GM23338 (cell line): ENCODE measurements around the gene CKM. TPM values are rescaled to one million over a fixed set of nuclear protein-coding genes. Genes with fewer than 3 reads are reported as not detected.

Experiments
- ATAC-seq: fragments of 200-7000 bp; cut with Tn5 transposase; 3 replicates; pipeline ENCODE4 v1.9.1; 2020
- DNase-seq: peaks from one replicate; pipeline ENCODE4 v3.0.0-alpha.2; 2015; ENCODE audit warnings: low spot score
- H2AFZ ChIP-seq: fragments of 200-600 bp; sonication (generic); 2 replicates; pipeline ENCODE4 v1.8.0; 2016; ENCODE audit warnings: antibody characterized with exemption, mild to moderate bottlenecking, moderate library complexity
- H3F3A ChIP-seq: fragments of 200-600 bp; sonication (generic); replicated peaks from 2 replicates; pipeline ENCODE4 v1.8.0; 2017; ENCODE audit warnings: antibody characterized with exemption, mixed run types, low read depth
- H3K27ac ChIP-seq: fragments of 200-600 bp; sonication (generic); 2 replicates; pipeline ENCODE4 v1.6.1; 2016; ENCODE audit warnings: low read depth
- H3K27me3 ChIP-seq: fragments of 200-600 bp; sonication (generic); 2 replicates; pipeline ENCODE4 v1.8.0; 2016; ENCODE audit warnings: mild to moderate bottlenecking, mixed run types, moderate library complexity; ENCODE audit not compliant: insufficient read depth
- H3K36me3 ChIP-seq: fragments of 200-600 bp; sonication (generic); 2 replicates; pipeline ENCODE4 v1.8.0; 2016; ENCODE audit warnings: mild to moderate bottlenecking; ENCODE audit not compliant: insufficient read depth
- H3K4me1 ChIP-seq: fragments of 200-600 bp; sonication (generic); 2 replicates; pipeline ENCODE4 v1.8.0; 2016; ENCODE audit warnings: mild to moderate bottlenecking, moderate library complexity; ENCODE audit not compliant: insufficient read depth
- H3K4me2 ChIP-seq: fragments of 200-600 bp; sonication (generic); 2 replicates; pipeline ENCODE4 v1.7.1; 2017; ENCODE audit warnings: mixed run types
- H3K4me3 ChIP-seq: fragments of 200-600 bp; sonication (generic); 2 replicates; pipeline ENCODE4 v1.6.1; 2016; ENCODE audit warnings: mixed run types
- H3K79me2 ChIP-seq: fragments of 200-600 bp; sonication (generic); replicated peaks from 2 replicates; pipeline ENCODE4 v1.8.0; 2017; ENCODE audit warnings: mild to moderate bottlenecking; ENCODE audit not compliant: insufficient read depth
- H3K9me2 ChIP-seq: fragments of 200-600 bp; sonication (generic); 2 replicates; pipeline ENCODE4 v1.8.0; 2017; ENCODE audit not compliant: insufficient read depth
- H4K20me1 ChIP-seq: fragments of 200-600 bp; sonication (generic); replicated peaks from 2 replicates; pipeline ENCODE4 v1.8.0; 2017; ENCODE audit warnings: mild to moderate bottlenecking; ENCODE audit not compliant: insufficient read depth
- H3K27ac Mint-ChIP-seq: 2 replicates; pipeline ENCODE4 v1.8.0; 2020; ENCODE audit warnings: inconsistent platforms, mild to moderate bottlenecking, moderate library complexity, mixed read lengths
- H3K27me3 Mint-ChIP-seq: 3 replicates; pipeline ENCODE4 v1.8.0; 2022; ENCODE audit warnings: low read depth, mild to moderate bottlenecking, moderate library complexity, mixed read lengths, inconsistent platforms; ENCODE audit not compliant: insufficient read depth, poor library complexity
- H3K36me3 Mint-ChIP-seq: 3 replicates; pipeline ENCODE4 v1.8.0; 2021; ENCODE audit warnings: low read depth, mild to moderate bottlenecking, inconsistent platforms, moderate library complexity, mixed read lengths
- H3K4me1 Mint-ChIP-seq: 3 replicates; pipeline ENCODE4 v1.8.0; 2020; ENCODE audit warnings: mild to moderate bottlenecking, inconsistent platforms, mixed read lengths
- H3K4me3 Mint-ChIP-seq: 3 replicates; pipeline ENCODE4 v1.8.0; 2021; ENCODE audit warnings: moderate library complexity, mild to moderate bottlenecking, inconsistent platforms, mixed read lengths
- H3K9me3 Mint-ChIP-seq: 3 replicates; pipeline ENCODE4 v1.8.0; 2020; ENCODE audit warnings: moderate library complexity, mild to moderate bottlenecking, inconsistent platforms, mixed read lengths
- CREB1 ChIP-seq: fragments of 250-450 bp; sonication (Bioruptor Pico); IDR thresholded peaks from 2 replicates; pipeline ENCODE4 v1.5.0; 2020; ENCODE audit warnings: low read depth, mild to moderate bottlenecking, moderate library complexity
- JUNB ChIP-seq: IDR thresholded peaks from one replicate; pipeline ENCODE4 v1.6.1; 2016; ENCODE audit warnings: antibody characterized with exemption; ENCODE audit not compliant: unreplicated experiment
- polyA plus RNA-seq: library from polyadenylated mRNA; unstranded; fragments of >200 nt; fragmentation: Nextera tagmentation; extraction: Ambion mirVana; gene quantifications from 2 replicates; pipeline ENCODE4 v1.2.1, GENCODE V29; 2016
- total RNA-seq: library from RNA; depleted of rRNA; stranded (reverse); fragments of >200 nt; shearing (Covaris generic); gene quantifications from 2 replicates; pipeline ENCODE4 v1.2.3, GENCODE V29; 2014
- TF ChIP-seq, protein P1 (sequence below): IDR thresholded peaks from one replicate; pipeline ENCODE4 v1.6.1; 2018; ENCODE audit warnings: antibody characterized with exemption; ENCODE audit not compliant: unreplicated experiment
- TF ChIP-seq, protein P2 (sequence below), 2 experiments: fragments of 200-600 bp in 1 of 2; sonication (generic) in 1 of 2; conservative IDR thresholded peaks; 2 replicates each; pipeline versions ENCODE4 v1.5.1 to v1.6.1; 2016 to 2017; ENCODE audit warnings: antibody characterized with exemption in 2 of 2, low read depth in 2 of 2, mild to moderate bottlenecking in 2 of 2, moderate library complexity in 1 of 2

CKM gene
- total and polyA plus RNA-seq, 2 experiments from 2014 or later: not detected

DNA sequence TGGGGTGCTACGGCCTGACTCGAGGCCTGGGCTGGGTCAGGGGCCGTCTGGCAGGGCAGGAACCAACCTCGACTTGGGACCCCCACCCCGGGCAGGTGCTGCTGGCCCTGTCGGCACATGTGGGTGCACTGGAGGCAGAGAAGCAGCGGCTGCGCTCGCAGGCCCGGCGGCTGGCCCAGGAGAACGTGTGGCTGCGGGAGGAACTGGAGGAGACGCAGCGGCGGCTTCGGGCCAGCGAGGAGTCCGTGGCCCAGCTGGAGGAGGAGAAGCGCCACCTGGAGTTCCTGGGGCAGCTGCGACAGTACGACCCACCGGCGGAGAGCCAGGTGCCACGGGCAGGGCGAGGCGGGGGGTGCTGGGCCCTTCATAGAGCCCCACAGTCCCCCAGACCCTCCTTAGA is 23.8 kb upstream of the CKM start:
- H3K27me3 Mint-ChIP-seq: peaks cover 12% of the 10 kb centered on the region
- H3K4me1 Mint-ChIP-seq: no peaks in the 10 kb centered on the region; the same call in 2 of the 3 replicates
- Histone ChIP-seq H3K4me2 (no peak overlapping the region), H2AFZ (no peak overlapping the region), H3K79me2 (no peaks in the 10 kb centered on the region), H3K4me3 (no peak overlapping the region), H3K36me3 (no peaks in the 10 kb centered on the region), H3K27me3 (peaks cover 12% of the 10 kb centered on the region), H3F3A (0 out of 2 replicates have a peak, but pooled peaks cover 2% of the 10 kb centered on the region), H3K9me2 (no peaks in the 10 kb centered on the region), H3K4me1 (no peaks in the 10 kb centered on the region), H4K20me1 (no peaks in the 10 kb centered on the region; the same call in 1 of the 2 replicates), H3K27ac (no peak overlapping the region)
- H3K9me3 Mint-ChIP-seq: no peaks in the 10 kb centered on the region
- H3K36me3 Mint-ChIP-seq: peaks cover 15% of the 10 kb centered on the region
- DNase-seq (peak; percentile 80), ATAC-seq (peak; percentile 78)
- H3K27ac Mint-ChIP-seq: no peak overlapping the region
- no peak overlapping the region for H3K4me3 Mint-ChIP-seq
- TF ChIP-seq, protein P1, sequence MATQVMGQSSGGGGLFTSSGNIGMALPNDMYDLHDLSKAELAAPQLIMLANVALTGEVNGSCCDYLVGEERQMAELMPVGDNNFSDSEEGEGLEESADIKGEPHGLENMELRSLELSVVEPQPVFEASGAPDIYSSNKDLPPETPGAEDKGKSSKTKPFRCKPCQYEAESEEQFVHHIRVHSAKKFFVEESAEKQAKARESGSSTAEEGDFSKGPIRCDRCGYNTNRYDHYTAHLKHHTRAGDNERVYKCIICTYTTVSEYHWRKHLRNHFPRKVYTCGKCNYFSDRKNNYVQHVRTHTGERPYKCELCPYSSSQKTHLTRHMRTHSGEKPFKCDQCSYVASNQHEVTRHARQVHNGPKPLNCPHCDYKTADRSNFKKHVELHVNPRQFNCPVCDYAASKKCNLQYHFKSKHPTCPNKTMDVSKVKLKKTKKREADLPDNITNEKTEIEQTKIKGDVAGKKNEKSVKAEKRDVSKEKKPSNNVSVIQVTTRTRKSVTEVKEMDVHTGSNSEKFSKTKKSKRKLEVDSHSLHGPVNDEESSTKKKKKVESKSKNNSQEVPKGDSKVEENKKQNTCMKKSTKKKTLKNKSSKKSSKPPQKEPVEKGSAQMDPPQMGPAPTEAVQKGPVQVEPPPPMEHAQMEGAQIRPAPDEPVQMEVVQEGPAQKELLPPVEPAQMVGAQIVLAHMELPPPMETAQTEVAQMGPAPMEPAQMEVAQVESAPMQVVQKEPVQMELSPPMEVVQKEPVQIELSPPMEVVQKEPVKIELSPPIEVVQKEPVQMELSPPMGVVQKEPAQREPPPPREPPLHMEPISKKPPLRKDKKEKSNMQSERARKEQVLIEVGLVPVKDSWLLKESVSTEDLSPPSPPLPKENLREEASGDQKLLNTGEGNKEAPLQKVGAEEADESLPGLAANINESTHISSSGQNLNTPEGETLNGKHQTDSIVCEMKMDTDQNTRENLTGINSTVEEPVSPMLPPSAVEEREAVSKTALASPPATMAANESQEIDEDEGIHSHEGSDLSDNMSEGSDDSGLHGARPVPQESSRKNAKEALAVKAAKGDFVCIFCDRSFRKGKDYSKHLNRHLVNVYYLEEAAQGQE: no peak
- TF ChIP-seq, protein P2, sequence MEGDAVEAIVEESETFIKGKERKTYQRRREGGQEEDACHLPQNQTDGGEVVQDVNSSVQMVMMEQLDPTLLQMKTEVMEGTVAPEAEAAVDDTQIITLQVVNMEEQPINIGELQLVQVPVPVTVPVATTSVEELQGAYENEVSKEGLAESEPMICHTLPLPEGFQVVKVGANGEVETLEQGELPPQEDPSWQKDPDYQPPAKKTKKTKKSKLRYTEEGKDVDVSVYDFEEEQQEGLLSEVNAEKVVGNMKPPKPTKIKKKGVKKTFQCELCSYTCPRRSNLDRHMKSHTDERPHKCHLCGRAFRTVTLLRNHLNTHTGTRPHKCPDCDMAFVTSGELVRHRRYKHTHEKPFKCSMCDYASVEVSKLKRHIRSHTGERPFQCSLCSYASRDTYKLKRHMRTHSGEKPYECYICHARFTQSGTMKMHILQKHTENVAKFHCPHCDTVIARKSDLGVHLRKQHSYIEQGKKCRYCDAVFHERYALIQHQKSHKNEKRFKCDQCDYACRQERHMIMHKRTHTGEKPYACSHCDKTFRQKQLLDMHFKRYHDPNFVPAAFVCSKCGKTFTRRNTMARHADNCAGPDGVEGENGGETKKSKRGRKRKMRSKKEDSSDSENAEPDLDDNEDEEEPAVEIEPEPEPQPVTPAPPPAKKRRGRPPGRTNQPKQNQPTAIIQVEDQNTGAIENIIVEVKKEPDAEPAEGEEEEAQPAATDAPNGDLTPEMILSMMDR (conservative IDR thresholded peaks at IDR 0.05; ENCODE audit: low read depth in 2 of 2): peak in 1 of 2 experiments; percentile 64; a peak in 3 of 4 replicates

DNA sequence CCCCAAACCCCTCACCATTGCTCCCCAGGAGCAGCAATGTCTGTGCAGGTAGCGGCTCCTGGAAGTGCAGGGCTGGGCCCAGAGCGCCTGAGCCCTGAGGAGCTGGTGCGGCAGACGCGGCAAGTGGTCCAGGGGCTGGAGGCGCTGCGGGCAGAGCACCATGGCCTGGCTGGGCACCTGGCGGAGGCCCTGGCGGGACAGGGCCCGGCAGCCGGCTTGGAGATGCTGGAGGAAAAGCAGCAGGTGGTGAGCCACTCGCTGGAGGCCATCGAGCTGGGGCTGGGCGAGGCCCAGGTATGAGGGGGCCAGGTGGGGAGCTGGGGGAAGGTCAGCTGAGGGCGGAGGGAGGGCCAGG is 22.8 kb upstream of the CKM start:
- TF ChIP-seq JUNB: no peak
- TF ChIP-seq, protein P2 (conservative IDR thresholded peaks at IDR 0.05; ENCODE audit: low read depth in 2 of 2): no peak
- TF ChIP-seq CREB1 (CRISPR knock-in tag): no peak
- no peak overlapping the region for H3K4me3 ChIP-seq
- no peak overlapping the region for H3K27ac ChIP-seq
- no peaks in the 10 kb centered on the region for H3K9me2 ChIP-seq
- H3K79me2 ChIP-seq: no peaks in the 10 kb centered on the region
- H2AFZ ChIP-seq: no peak overlapping the region
- no peaks in the 10 kb centered on the region; the same call in 2 of the 3 replicates for H3K4me1 Mint-ChIP-seq
- no peaks in the 10 kb centered on the region for H3K9me3 Mint-ChIP-seq
- H3K36me3 ChIP-seq: no peaks in the 10 kb centered on the region
- no peak overlapping the region for H3K27ac Mint-ChIP-seq
- H3K4me2 ChIP-seq: no peak overlapping the region
- H3K4me3 Mint-ChIP-seq: no peak overlapping the region
- H3F3A ChIP-seq: 0 out of 2 replicates have a peak, but pooled peaks cover 2% of the 10 kb centered on the region
- H4K20me1 ChIP-seq: no peaks in the 10 kb centered on the region
- H3K4me1 ChIP-seq: no peaks in the 10 kb centered on the region
- no peak for DNase-seq
- peaks cover 12% of the 10 kb centered on the region for H3K27me3 Mint-ChIP-seq
- H3K27me3 ChIP-seq: peaks cover 19% of the 10 kb centered on the region
- H3K36me3 Mint-ChIP-seq: peaks cover 10% of the 10 kb centered on the region
- no peak for ATAC-seq
